HG03432 (cell line): ENCODE results near the gene CACNA1E.
"Not testable (repeated sequence)": the region's sequence is repeated elsewhere in the genome, so short reads cannot be mapped to it uniquely, and the experiment has no call there.

Experiments
- ATAC-seq: cut with Tn5 transposase; IDR thresholded peaks from one replicate; pipeline ENCODE4 v1.9.1; 2021; ENCODE audit warnings: mild to moderate bottlenecking, moderate library complexity; ENCODE audit not compliant: unreplicated experiment

Gene CACNA1E

DNA sequence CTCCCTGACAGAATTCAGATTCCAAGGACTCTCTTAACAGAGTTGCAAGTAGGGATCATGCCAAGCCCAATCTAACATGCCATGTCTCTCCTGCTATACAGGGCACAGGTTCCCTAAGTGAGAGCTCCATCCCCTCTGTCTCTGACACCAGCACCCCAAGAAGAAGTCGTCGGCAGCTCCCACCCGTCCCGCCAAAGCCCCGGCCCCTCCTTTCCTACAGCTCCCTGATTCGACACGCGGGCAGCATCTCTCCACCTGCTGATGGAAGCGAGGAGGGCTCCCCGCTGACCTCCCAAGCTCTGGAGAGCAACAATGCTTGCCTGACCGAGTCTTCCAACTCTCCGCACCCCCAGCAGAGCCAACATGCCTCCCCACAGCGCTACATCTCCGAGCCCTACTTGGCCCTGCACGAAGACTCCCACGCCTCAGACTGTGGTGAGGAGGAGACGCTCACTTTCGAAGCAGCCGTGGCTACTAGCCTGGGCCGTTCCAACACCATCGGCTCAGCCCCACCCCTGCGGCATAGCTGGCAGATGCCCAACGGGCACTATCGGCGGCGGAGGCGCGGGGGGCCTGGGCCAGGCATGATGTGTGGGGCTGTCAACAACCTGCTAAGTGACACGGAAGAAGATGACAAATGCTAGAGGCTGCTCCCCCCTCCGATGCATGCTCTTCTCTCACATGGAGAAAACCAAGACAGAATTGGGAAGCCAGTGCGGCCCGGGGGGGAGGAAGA is 315.0 kb downstream of the CACNA1E start:
- ATAC-seq = no peak

DNA sequence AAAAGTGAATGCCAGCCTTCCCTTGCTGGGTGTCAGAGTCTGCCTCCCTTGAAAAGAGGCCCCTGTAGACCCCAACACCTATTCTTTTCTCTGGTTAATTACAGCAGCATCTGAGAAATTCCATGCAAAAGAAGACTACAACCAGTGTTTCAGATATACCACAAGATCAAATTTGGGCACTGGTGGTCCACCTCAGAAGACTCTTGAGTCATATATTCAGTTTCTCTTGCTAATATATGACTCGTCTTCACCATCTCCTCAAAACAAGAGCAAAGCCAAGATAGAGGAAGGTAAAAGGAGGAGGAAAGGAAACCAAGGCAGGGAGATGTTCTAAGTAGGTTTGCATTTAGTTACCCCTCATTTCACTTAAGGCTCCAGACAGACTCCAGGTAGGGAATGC is 318.3 kb downstream of the CACNA1E start:
- ATAC-seq = no peak

DNA sequence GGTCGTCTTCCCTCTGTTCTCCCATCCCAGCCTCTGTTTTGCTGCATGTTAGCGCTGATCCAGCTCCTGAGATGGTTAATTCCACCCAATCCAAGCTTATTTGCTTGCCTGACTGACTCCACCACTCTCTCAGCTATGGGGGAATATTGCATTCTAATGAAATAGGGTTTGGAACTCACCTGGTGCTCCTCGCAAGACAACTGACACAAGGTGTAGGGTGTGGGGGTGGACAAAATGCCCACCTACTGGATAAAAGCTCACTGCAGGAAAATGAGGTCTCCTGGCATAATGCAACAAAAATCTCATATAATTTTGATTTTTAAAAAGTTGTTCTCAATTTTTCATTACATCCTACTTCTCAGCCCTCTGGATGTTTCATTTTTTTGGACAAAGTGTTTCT is 319.1 kb downstream of the CACNA1E start:
- ATAC-seq = no peak

DNA sequence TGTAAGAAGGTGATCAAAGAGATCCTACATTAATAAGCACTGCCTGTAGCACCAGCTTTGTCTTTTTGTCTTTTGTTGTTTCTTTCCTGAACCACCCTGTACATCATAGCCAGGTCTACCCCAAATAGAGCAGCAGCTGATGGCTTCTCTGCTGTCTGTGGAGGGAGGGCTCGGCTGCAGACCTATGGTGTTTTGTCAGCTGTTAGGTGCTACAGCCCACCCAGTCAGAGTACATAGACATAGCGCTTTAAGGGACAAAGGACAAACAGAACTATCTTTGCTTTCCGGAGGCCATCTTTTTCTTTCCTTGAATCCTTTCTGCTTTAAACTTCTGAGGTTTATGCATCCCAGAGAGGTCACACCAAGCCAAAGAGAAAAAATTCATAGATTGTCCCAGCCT is 320.1 kb downstream of the CACNA1E start:
- ATAC-seq = no peak

DNA sequence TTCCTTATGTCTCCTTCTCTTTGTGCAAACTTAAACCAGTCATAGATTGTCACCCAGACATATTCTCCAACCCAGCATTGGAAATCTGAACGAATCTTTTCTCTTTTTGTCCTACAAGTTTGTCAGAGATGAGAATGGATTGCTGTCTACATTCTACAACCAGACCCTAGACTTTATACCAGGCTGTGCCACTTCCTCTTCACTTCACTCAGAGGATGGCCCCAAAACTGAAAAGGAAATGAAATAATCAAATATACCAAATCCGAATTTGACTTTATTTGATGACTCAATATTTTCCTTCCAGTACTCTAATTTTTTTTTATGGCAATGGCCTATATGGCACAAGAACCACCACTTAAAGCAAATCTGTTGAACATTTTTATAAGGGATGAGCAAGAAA is 321.7 kb downstream of the CACNA1E start:
- ATAC-seq = no peak

DNA sequence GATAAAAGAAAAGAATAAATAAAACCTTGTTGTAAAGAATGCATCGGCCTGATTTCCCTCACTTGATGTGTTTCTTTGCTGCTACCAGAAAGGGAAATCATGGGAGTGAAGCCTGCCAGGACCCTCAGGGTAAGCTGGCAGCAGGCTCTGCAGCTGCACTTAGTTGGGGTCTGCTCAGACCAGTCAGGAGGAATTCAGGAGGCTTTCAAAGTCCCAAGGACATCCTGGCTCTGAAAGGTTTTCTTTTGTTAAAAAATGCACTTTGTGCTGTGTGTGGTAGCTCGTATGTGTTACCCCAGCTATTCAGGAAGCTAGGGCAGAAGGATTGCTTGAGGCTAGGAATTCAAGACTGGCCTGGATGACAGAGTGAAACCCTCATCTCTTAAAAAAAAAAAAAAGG is 323.4 kb downstream of the CACNA1E start:
- no peak for ATAC-seq

DNA sequence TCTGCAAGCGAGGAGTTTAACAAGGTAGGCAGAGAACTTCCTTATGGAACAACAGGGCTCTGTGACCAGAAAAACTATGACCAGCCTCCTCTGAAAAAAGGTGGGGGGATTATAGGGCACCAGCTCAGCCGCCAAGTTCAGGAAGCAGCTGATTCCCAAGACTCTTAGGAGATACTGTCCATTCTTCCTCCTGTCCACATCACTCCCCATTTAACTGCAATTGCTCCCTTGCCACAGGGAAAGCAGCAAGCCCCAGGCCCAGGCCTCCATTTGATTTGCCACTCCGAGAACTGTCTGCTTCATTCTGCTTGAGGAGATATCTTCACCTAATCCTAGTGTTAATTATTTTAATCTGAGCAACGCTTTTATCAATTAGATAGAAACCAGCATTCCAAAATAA is 323.9 kb downstream of the CACNA1E start:
- no peak for ATAC-seq

DNA sequence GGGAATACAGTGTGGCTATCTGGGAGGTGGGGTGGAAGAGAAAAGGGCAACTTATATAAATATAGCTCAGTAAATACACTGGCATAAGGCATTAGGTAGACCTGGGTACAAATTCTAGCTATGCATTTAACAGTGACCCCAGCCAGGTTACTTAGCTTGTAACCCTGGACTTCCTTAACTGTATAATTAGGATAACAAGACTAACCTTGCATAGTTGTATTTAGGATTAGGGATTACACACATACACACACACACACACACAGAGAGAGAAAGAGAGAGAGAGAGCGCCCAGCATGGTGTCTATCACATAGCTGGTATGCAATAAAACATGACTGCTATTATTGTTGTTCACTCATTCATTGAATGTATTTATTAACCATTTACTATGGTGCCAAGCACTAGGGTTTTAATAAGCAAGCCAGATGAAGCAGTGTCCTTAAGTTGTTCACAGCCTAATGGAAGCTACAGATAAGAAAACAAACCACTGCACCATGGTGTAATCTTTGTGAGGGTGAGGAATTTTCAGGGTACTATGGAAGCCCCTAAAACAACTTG is 326.8 kb downstream of the CACNA1E start:
- no peak for ATAC-seq

DNA sequence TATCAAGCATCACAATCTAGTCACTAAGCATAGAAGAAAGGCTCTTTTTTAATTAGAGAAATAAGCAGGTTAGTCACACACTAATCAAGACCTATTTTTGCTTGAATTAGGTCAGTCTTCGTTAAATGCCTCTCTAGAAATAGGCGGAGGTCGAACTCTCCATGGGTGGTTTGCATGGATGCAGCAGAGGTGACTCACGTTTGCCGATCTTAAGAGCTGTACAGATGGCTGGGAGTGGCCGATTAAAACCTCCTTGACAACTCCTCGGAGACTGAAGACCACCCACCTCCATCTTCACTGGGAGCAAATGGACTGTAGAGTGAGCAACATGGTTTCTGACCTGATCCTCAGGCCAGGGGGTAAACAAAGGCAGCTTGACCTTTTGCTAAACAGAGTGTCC is 328.9 kb downstream of the CACNA1E start:
- ATAC-seq = no peak

DNA sequence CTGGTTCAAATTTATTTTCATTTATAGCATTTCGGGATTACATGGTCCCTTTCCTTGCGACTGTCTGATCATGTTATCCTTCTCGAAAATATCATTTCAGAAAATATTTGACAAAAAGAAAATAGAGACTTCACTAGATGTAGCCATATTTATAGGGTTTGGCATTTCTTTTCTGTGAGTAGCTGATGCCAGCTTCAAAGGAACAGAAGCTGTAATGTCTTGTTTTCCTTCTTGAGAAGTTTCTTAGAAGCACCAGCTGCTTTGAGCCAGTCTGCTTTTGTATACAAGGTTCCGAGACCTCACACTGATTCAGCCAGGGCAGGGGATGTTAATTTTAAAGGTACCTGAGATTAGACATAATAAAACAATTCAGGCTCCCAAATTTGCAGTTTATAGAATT is 329.9 kb downstream of the CACNA1E start:
- no peak for ATAC-seq

DNA sequence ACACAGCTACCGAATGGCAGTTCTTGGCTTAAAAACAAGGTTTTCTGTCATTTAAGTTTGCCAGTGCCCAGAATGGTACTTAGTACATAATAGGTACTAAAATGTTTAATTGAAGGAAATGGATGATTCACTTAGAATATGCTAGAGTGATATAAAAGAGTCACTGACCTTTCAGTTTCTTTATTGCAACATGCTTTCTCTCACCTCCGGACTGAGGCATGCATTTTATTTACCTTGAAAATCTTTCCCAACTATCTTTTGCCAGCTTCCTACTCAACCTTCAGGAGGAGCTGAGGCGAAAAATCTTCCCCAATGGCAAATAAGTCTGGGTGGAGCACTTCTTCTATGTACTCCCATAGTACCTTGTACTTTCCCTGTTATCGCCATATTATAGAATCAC is 333.3 kb downstream of the CACNA1E start:
- ATAC-seq = no peak

DNA sequence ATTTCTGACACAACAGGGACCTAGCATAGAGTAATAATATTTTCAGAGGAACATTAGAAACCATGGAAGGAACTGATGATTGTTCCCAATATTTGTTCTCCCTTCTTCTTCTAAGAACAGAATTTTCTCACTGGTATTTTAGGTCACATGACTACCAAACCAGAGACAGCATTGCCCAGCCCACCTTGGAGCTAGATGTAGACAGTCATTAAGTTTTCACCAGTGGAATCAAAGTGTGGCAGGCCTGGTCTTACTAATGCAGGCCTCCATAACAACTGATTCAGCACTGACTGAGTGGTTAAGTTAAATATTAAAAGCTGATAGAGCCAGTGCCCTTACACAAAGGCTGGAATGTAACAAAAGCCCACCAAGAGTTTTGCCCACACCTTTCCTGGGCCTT is 333.8 kb downstream of the CACNA1E start:
- no peak for ATAC-seq

DNA sequence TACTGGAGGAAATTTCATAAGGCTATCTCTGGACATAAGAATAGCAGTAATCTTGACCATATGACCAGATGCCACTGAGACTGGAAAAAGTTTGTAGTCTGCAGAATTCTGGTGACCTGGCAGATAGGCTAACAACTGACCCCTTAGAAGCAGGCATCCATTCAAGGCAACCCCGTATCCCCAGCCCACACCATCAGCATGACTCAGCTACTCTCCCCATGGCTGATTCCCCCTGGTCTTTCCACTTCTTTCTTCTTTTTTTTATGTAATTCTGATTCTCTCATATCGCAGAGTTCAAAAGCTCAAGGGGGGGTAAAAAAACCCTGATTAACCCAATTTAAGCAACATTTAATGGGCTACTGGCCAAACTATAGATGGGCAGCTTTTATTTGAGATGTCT is 335.1 kb downstream of the CACNA1E start:
- no peak for ATAC-seq

DNA sequence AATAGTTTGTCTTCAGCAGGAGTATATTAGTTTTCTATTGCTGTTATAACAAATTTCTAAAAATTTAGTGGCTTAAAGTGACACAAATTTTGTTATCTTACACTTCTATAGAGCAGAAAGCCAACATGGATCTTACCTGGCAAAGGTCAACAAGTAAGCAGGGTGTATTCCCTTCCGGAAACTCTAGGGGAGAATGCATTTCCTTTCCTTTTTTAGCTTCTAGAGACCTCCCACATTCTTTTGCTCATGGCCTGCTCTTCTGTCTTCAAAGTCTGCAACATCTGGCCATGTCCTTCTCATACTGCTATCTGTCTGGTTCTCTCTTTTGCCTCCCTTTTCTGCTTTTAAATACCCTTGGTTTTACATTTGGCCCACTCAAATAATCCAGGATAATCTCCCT is 335.6 kb downstream of the CACNA1E start:
- no peak for ATAC-seq

DNA sequence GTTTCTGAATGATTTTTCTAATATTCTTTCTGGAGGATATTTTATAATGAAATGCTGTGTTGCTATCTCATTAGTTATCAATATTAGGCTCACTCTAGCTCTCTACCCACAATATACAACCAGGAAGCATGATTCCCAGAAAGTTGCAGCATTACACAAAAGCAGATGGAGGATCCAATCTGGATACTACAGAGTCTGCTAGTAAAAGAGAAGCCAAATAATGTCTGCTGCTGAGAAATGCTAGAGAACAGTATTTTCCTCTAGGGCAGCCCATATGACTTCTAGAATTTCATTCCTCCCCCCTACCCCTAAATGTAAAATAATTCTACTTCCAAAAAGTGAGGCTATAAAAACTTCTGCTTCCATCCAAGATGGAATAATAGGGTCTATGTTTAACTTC is 338.4 kb downstream of the CACNA1E start:
- ATAC-seq = no peak

DNA sequence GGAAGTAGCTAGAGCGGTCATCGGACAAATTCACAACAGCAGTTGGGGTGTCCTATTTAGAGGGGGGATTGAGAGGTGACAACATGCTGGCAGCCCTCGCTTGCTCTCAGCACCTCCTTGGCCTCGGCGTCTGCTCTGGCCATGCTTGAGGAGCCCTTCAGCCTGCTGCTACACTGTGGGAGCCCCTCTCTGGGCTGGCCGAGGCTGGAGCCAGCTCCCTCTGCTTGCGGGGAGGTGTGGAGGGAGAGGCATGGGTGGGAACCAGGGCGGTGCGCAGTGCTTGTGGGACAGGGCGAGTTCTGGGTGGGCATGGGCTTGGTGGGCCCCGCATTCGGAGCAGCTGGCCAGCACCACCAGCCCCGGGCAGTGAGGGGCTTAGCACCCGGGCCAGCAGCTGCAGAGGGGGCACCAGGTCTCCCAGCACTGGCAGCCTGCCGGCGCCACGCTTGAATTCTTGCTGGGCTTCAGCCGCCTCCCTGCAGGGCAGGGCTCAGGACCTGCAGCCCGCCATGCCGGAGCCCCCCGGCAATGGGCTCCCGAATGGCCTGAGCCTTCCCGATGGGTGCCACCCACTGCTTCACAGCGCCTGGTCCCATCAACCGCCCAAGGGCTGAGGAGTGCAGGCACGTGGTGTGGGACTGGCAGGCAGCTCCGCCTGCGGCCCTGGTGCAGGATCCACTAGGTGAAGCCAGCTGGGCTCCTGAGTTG is 349.0 kb downstream of the CACNA1E start:
- not testable (repeated sequence) for ATAC-seq

DNA sequence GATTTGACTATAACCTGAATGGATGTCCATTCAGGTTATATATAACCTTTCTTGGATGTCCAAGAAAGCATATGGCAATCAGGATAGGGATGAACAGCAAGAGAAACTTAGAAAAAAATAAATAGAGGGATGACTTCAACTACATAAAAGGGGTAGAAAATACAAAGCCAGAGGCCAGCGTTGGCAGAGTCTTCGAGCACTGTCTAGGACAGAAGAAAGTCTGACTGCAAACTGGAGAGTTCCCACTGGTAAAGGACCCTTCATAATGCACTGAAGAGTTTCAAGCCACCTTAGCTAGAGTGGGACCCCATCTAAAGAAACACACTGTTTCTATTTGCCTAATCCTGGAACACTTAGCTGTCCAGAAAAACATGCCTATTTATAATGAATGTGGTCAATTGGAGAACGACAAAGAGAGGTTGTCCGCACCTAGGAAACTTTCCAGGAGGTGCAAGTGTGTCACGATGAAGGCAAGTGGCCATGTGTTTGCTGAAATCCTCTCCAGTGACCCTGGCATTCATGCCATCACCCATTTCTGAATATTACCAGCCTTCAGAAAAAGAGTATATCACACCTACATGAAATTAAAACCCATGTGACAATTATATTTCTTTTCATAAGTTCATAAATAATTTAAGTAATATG is 362.8 kb downstream of the CACNA1E start:
- no peak for ATAC-seq

DNA sequence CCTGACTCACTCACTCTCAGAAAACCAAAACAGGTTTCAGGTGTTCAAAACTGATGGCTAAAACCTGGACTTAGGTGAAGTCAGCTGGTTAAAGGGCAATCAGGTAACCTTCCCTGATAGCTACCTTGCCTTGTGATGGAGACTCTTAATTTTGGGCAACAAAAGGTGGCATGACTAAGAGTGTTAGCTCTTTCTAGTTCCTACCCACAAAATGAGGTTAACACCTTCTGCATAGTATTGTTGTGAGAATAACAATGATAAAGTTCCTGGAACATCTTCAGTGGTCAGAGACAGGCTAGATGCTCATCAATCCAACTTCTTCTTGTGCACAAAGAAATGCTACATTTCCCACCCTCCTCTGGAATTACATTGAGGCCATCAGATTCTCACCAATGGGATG is 363.4 kb downstream of the CACNA1E start:
- ATAC-seq = no peak

DNA sequence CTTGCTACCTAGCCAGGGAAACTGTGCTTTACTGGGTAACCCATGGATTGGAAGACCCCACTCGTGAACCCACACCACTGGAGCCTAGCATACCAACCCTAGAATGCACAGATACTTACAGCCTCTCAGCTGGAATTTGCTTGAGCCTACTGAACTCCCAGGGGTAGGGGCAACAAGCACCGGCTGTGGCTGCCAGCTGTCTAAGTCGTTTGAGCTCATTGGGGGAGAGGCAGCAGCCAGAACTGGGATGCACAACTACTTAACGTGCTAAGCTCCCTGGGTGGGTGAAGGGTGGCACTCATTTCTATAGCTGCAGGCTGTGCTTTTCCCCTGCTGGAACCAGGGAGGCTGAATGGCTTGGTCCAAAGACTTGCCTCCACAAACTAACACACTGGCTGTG is 365.8 kb downstream of the CACNA1E start:
- ATAC-seq = no peak

DNA sequence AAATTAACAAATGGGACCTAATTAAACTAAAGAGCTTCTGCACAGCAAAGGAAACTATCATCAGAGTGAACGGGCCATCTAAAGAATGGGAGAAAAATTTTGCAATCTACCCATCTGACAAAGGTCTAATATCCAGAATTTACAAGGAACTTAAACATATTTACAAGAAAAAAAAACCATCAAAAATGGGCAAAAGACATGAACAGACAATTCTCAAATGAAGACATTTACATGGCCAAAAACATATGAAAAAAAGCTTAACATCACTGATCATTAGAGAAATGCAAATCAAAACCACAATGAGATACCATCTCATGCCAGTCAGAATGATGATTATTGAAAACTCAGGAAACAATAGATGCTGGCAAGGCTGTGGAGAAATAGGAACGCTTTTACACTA is 370.9 kb downstream of the CACNA1E start:
- not testable (repeated sequence) for ATAC-seq

DNA sequence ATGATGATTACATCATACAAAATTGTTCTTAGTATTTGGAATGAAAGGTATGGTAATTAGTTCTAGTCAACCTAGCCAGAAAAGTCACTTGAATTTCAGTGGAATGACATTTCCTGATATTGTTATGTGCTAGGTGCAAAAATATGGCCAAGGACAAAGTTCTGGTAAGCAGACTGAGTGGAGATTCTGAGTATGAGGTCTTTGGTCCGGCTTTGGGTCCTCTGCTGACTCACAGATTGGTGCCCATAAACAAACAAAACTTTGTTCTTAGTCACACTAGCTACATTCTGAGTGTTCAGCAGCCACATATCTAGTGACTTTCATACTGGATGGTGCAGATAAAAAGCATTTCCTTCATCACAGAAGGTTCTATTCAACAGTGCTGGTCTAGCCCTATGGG is 372.1 kb downstream of the CACNA1E start:
- no peak for ATAC-seq
